SH-SY5Y (cell line): ENCODE results near the gene IL4.

Experiments used
- GATA2 ChIP-seq: IDR thresholded peaks from 2 replicates; pipeline ENCODE4 v1.6.1; 2011; ENCODE audit warnings: mild to moderate bottlenecking, low read depth, low read length
- GATA3 ChIP-seq: IDR thresholded peaks from 2 replicates; pipeline ENCODE4 v1.6.1; 2011; ENCODE audit warnings: low read depth, mild to moderate bottlenecking, low read length, moderate library complexity

IL4 gene

DNA sequence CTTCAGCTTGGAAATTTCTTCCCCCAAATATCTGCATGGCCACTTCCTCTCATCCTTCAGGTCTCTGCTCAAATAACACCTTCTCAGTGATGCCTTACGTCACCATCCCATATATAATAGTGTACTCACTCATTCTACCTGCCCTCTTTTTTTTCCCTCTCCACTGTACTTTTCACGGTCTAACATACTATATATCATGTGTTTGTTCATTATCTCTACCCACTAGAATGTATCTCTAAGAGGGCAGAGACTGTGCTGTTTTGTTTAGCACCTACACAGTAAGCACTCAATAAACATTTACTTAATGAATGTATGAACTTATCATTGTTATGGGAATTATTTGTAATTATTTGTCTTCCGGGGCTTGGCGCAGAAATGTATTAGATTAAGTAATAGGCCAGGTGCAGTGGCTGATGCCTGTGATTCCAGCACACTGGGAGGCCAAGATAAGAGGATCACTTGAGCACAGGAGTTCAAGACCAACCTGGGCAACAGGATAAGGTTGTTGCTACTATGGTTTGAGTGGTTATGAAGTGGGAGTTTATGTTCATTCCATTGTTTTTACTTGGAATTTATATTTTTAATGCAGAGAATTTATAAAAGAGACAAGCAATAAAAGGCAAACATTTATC lies 21.8 kb upstream of the IL4 start:
- TF ChIP-seq GATA2: no peak

DNA sequence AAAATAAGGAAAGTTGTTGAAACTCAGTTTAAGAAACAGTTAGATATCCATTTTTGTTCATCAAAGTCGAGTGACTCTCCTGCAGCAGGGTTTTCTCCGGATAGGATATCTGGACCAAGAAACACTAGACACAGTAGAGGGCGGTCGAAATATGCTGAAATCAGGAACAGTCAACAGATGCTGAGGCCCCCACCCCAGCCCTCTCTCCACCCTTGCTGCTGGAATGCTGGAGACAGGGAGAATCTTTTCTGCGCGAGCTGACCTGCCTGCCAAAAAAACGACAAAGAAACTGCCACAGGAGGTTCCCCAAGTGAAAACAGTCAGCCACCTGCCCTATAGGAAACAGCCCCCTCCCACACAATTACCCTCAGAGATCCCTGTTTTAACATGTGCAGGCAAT lies 20.1 kb upstream of the IL4 start:
- TF ChIP-seq GATA3 (no peak), GATA2 (no peak)

DNA sequence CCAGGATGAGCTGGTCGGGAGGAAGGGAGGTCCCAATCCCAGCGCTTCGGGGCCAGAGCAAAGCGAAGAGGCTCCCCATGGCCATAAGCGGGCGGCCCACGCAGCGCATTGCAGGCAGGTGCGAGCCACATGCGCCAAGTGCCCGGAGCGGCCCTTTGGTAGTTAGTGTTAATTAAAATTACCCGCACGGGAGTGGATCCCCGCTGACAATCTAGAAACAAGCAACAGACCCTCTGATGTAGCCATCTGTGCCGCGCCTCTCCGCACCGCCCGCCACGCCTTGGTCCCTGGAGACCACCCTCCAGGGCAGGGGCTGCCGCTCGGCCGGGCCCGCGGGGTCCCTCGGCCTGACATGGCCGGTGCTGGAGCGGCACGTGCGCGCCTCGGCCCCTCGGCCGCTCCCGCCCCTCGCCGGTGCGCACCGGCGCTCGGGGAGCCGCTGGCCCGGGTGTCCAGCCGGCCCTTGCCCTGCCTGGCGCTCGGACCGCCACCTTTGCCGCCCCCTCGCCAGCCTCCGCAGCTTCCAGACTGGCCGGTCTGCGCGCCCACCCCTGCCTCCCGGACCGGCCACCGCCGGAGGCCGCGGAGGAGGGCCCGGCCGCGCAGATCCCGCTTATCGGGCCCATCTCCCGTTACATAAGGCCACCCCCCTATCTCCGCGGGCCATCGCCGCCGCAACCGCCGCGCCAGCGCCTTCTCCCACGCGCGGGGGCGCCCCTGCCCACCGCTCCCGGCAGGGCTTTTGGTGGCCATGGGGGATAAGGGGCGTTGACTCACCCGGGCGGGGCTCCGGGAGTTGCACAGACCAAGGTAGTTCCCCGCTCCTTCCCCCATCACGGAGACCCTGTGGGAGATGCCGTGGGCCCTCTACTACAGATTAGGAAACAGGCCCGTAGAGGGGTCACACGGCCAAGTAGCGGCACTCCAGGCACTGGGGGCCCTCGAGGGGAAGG lies 17.7 kb upstream of the IL4 start:
- TF ChIP-seq GATA3 (no peak; the same call in 1 of the 2 replicates), GATA2 (peak; percentile 99)

DNA sequence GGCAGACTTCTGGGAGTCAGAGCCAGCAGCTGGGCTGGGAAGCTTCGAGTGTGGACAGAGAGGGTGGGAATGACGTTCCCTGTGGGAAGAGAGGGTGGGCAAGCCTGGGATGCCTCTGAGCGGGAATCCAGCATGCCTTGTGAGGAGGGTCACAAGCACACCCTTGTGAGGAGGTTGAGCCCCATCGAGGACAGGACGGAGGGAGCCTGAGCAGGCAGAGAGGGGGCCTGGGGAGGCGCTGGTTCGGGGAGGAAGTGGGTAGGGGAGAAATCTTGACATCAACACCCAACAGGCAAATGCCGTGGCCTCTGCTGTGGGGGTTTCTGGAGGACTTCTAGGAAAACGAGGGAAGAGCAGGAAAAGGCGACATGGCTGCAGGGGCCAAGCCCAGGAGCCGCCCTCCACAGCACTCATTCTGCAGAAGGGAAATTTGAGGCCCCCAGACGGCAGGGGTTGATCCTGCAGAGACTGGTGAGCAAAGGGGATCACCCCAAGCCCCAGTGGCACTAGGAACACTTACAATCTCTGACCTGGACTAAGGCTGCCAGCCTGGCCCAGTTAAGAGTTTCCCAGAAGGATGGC lies 16.9 kb upstream of the IL4 start:
- TF ChIP-seq GATA3 (no peak), GATA2 (no peak)

DNA sequence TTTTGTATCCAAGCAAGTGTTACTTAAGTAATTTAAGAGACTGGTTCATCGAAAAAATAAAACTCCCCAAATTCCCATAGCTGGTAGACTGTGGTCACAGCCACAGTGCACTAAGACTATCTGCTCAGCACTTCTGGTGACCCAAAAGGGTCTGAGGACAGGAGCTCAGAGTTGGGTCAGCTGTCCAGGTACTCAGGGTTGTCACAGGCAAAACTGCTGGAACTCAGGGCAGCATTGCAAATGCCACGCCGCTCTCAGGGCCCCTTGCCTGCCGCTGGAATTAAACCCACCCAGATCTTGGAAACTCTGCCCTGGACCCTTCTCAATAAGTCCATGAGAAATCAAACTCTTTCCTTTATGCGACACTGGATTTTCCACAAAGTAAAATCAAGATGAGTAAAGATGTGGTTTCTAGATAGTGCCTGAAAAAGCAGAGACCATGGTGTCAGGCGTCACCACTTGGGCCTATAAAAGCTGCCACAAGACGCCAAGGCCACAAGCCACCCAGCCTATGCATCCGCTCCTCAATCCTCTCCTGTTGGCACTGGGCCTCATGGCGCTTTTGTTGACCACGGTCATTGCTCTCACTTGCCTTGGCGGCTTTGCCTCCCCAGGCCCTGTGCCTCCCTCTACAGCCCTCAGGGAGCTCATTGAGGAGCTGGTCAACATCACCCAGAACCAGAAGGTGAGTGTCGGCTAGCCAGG lies 16.0 kb upstream of the IL4 start, which contains the start of gene IL13:
Gene IL13, plus strand, starts transcription at position 498 of the 705 bp plus-strand sequence. Its CDS starts 14 bp downstream, at position 512.
- TF ChIP-seq GATA2: no peak
- TF ChIP-seq GATA3: no peak

DNA sequence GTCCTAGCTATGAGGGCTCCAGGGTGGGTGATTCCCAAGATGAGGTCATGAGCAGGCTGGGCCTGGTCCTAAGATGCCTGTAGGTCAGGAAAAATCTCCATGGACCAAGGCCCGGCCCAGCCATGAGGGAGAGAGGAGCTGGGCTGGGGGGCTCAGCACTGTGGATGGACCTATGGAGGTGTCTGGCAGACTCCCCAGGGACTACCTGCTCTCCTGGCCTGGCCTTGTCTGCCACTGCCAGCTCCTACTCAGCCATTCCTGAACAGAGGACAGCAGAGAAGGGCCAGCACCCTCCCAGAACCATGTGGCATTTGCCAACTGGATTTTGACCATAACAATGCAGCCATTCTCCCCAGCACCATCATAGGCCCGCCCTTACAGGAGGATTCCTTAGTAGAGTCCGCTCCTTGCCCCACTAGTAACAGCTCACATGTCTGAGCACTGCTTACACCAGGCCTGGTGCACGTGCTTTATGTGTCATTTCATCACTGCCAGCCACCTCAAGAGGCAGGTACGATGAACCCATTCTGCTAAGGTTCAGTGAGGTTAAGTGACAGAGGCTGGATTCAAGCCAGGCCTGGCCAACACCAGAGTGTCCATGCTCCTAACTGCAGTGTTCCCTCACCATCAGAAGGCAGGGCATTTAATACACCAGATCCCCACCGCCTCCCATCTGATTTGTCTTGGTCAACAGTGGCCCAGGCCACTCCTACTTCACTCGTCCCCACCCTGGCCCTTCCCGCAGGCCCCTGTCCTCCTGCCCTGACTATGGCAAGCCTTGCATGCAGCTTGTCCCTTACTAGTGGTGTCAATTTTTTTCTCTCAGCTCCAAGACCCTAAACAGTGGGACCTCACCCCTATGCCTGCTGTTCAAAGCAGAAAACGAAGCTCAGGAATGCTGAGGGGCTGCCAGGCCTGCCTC lies 15.1 kb upstream of the IL4 start:
- TF ChIP-seq GATA3 (no peak), GATA2 (no peak)

DNA sequence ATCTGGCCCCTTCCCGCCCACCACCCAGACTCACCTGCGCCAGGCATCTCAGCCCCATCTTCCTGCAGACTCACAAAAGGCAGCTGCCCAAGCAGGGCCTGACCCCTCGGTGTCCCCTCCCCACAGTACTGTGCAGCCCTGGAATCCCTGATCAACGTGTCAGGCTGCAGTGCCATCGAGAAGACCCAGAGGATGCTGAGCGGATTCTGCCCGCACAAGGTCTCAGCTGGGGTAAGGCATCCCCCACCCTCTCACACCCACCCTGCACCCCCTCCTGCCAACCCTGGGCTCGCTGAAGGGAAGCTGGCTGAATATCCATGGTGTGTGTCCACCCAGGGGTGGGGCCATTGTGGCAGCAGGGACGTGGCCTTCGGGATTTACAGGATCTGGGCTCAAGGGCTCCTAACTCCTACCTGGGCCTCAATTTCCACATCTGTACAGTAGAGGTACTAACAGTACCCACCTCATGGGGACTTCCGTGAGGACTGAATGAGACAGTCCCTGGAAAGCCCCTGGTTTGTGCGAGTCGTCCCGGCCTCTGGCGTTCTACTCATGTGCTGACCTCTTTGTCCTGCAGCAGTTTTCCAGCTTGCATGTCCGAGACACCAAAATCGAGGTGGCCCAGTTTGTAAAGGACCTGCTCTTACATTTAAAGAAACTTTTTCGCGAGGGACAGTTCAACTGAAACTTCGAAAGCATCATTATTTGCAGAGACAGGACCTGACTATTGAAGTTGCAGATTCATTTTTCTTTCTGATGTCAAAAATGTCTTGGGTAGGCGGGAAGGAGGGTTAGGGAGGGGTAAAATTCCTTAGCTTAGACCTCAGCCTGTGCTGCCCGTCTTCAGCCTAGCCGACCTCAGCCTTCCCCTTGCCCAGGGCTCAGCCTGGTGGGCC lies 13.9 kb upstream of the IL4 start:
- TF ChIP-seq GATA3: no peak
- no peak for TF ChIP-seq GATA2

DNA sequence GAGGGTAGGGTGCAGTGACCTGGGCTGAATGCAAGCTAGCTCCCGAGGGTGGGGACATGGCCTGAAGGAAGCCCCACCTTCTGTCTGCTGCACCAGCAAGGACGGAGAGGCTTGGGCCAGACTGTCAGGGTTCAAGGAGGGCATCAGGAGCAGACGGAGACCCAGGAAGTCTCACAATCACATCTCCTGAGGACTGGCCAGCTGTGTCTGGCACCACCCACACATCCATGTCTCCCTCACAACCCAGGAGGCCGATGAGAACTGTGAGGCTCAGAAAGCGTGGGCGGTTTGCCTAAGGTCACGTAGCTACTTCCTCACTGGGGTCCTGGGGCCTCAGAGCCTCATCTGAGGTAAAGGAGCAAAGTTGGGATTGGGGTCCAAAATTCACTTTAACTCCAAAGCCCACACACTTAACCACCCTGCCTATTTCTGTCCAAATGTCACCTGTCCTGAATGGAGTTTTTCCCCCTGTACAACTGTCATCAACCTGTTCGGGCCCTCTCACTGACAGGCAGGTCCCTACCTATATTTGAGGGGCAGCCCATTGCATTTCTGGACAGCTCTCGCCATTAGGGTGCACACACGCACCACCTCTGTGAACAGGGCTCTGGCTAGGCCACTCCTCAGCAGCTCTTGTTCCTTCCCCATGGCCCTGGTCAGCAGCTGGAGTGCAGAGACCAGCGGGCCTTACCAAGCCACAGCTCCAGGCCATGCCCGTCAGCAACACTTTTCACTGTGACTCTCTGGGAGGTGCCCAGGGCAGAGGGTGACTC lies 12.4 kb upstream of the IL4 start:
- TF ChIP-seq GATA3: no peak

DNA sequence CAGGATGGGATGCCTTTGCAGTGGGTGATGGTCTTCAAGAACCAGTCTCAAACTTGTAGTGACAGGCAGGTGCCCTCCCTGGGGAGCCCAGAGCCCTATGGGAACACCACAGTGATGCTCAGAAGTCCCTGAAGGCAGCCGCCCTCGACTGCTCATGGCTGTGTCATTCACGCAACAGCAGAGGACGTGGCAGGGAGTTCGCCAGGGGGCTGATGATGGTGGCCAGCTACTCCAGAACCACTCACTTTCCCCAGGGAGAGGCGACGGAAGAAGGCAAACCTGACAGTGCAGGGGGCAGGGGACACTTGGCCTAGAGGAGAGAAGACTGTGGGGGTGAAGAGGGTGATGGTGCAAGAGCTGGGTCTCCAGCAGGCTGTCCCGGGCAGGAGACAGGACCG lies 11.8 kb upstream of the IL4 start:
- TF ChIP-seq GATA2: no peak
- TF ChIP-seq GATA3: no peak

DNA sequence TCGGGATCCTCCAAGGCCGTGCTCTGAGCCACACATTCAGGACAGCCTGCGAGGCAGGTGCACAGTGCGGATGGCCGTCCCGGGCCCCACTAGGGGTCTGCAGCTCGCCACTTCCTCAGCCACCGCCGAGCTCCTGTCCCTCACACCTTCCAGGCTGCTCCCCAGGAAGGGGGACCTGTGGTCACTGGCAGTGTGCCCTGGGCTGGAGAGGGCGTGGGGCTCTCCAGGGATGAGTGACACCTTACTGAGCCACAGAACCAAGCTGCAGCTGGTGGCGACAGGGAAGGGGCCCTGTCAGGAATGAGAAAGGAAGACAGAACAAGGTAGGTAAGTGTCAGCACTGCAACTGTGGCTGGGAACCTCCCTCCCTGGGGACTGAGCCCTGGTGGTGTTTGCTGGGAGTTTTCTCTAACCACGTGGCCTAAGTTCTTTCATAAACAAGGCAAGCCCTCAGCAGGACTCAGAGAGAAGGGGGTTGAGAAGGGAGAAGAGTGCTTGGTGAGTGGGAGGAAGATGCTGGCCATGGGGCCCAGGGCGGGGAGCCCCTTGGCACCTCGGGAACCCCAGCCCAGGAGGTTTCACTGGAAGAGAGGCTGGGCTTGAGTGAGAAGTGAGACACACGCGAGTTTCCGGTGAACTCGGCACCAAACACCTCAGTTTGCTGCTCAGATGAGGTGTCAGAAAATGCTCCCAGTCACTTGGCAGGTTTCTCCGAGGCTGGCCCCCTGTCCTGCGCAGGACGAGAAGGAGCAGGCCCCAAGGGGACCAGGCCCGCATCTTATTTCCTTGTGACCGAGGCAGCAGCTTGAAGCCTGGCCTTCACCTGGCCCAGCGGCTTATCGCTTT lies 10.6 kb upstream of the IL4 start:
- TF ChIP-seq GATA2 (no peak), GATA3 (no peak)
